Vagina (tissue), 2 donors: Measurements from ENCODE around the gene FBXL7.

Experiments
- POLR2A ChIP-seq, 2 donors: fragments of 450-650 bp; IDR thresholded peaks; one replicate each; pipeline ENCODE4 v1.6.1; 2017; ENCODE audit warnings: antibody characterized with exemption in 2 of 2, mild to moderate bottlenecking in 2 of 2, moderate library complexity in 2 of 2
- POLR2AphosphoS5 ChIP-seq, 2 donors: sonication (generic); formaldehyde crosslinking; IDR thresholded peaks; one replicate each; pipeline ENCODE4 v1.9.0; 2017; ENCODE audit warnings: antibody characterized with exemption in 2 of 2, mild to moderate bottlenecking in 2 of 2, low read depth in 1 of 2; ENCODE audit not compliant: insufficient read depth in 1 of 2
- TF ChIP-seq, protein P1 (sequence below), 3 experiments: fragments of 450-650 bp in 2 of 3; fragments of 200-600 bp in 1 of 3; sonication (generic) in 1 of 3; IDR thresholded peaks; one replicate each; pipeline ENCODE4 v1.5.1; 2017 to 2019; ENCODE audit warnings: antibody characterized with exemption in 3 of 3, mild to moderate bottlenecking in 2 of 3, moderate library complexity in 2 of 3

DNA sequence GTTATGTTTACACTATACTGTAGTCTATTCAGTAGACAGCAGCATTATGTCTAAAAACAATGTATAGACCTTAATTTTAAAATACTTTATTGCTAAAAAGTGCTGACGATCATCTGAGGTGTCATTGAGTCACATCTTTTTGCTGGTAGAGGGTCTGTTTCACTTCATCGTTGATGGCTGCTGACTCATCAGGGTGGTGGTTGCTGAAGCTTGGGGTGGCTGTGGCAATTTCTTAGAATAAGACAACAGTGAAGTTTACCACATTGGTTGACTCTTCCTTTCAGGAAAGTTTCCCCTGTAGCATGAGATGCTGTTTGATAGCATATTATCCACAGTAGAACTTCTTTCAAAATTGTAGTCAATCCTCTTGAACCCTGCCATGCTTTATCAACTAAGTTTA, 150.3 kb downstream of the FBXL7 start:
- TF ChIP-seq, protein P1, sequence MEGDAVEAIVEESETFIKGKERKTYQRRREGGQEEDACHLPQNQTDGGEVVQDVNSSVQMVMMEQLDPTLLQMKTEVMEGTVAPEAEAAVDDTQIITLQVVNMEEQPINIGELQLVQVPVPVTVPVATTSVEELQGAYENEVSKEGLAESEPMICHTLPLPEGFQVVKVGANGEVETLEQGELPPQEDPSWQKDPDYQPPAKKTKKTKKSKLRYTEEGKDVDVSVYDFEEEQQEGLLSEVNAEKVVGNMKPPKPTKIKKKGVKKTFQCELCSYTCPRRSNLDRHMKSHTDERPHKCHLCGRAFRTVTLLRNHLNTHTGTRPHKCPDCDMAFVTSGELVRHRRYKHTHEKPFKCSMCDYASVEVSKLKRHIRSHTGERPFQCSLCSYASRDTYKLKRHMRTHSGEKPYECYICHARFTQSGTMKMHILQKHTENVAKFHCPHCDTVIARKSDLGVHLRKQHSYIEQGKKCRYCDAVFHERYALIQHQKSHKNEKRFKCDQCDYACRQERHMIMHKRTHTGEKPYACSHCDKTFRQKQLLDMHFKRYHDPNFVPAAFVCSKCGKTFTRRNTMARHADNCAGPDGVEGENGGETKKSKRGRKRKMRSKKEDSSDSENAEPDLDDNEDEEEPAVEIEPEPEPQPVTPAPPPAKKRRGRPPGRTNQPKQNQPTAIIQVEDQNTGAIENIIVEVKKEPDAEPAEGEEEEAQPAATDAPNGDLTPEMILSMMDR (IDR thresholded peaks at IDR 0.05), result no peak
- TF ChIP-seq POLR2A (IDR thresholded peaks at IDR 0.05) (no peak), POLR2AphosphoS5 (IDR thresholded peaks at IDR 0.05; ENCODE audit: insufficient read depth in 1 of 2, low read depth in 1 of 2) (no peak)
